ENCODE results near the gene FBXL7. TPM values are rescaled to one million over a fixed set of nuclear protein-coding genes. Genes with fewer than 3 reads are reported as not detected.

FBXL7 gene
- total and polyA plus RNA-seq, 2 donors (not counting 1 experiment from before 2014, with no cell fraction given) = not detected

GRCh38 chr5:15640116-15640515, 140.1 kb downstream of the FBXL7 start:
- CTCF ChIA-PET = no interaction called here
- Mint-ChIP-seq H3K27ac (no peak overlapping the region), H3K9me3 (ENCODE audit: insufficient read depth) (peaks cover 2% of the 10 kb centered on the region), H3K27me3 (no peaks in the 10 kb centered on the region), H3K4me1 (no peaks in the 10 kb centered on the region), H3K4me3 (no peak overlapping the region)
- H3K79me2 ChIP-seq (ENCODE audit: control insufficient read depth, insufficient read depth, low read length) = no peaks in the 10 kb centered on the region
- no peak overlapping the region for H3K4me2 ChIP-seq (replicated peaks; ENCODE audit: low read depth, low read length, poor library complexity, severe bottlenecking)
- no peak overlapping the region for H3K4me3 ChIP-seq (ENCODE audit: control extremely low read depth in 1 of 5, extremely low read depth in 1 of 5, insufficient read depth in 1 of 5, low read depth in 2 of 5, low read length in 4 of 5)
- no peak overlapping the region for H3K9ac ChIP-seq (ENCODE audit: low read length)
- H3K36me3 ChIP-seq (replicated peaks in 1 of 2; ENCODE audit: control extremely low read depth in 1 of 2, control insufficient read depth in 1 of 2, extremely low read depth in 1 of 2, insufficient read depth in 2 of 2, low read length in 1 of 2) = no peaks in the 10 kb centered on the region
- WGBS (ENCODE audit: insufficient coverage) = 100% methylated on average over 1 of the region's 5 CpGs
- POLR2A ChIA-PET = no interaction called here
- no peaks in the 10 kb centered on the region for H3K4me1 ChIP-seq (ENCODE audit: control insufficient read depth in 2 of 2, insufficient read depth in 2 of 2, low read length in 2 of 2)
- intact Hi-C loops (cut with micrococcal nuclease) = no loop called here
- no peak overlapping the region for H2AFZ ChIP-seq (ENCODE audit: insufficient read depth, low read depth, low read length, poor library complexity, severe bottlenecking)
- H3K9me3 ChIP-seq (ENCODE audit: control extremely low read depth in 1 of 3, control insufficient read depth in 2 of 3, insufficient read depth in 1 of 3, low read length in 2 of 3) = no peaks in the 10 kb centered on the region
- DNase-seq = no peak
- TF ChIP-seq CTCF (IDR thresholded peaks at IDR 0.05) = no peak
- no peak for TF ChIP-seq EZH2 (IDR thresholded peaks at IDR 0.05; ENCODE audit: borderline replicate concordance, insufficient read depth, low read depth, low read length, poor library complexity, severe bottlenecking)
- no peak for ATAC-seq (ENCODE audit: low read depth)
- no peaks in the 10 kb centered on the region for H3K27me3 ChIP-seq (replicated peaks in 1 of 4; ENCODE audit: control extremely low read depth in 1 of 4, control insufficient read depth in 3 of 4, insufficient read depth in 4 of 4, low read length in 3 of 4)
- no peak overlapping the region for H3K27ac ChIP-seq (ENCODE audit: low read length in 2 of 2)
- H4K20me1 ChIP-seq (ENCODE audit: control insufficient read depth, insufficient read depth, low read length, poor library complexity, severe bottlenecking) = no peaks in the 10 kb centered on the region

DNA sequence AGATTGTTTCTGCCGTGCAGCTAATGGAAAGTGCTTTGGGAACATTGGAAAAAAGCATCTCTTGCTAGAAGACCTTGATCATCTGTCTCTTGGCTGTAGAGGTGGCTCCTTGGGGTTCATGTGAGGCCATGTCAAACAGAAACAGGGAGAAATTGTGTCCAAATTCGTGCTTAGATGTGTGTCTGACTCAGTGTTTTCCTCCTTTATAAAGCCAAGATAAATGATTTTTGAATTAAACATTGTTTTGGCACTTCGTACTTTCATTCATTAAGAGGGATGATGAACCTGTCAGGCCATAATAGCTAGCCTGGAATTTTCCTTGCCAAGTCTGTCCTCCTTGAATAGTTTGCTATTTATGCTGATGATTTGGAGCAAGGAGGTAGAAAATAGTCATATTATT, 143.8 kb downstream of the FBXL7 start:
- 45% methylated on average over 1 of the region's 3 CpGs for WGBS (ENCODE audit: insufficient coverage)
- intact Hi-C loops (cut with micrococcal nuclease) = no loop called here
- DNase-seq (no peak), ATAC-seq (ENCODE audit: low read depth) (no peak)
- Mint-ChIP-seq H3K27ac (no peak overlapping the region), H3K27me3 (no peaks in the 10 kb centered on the region), H3K9me3 (ENCODE audit: insufficient read depth) (peaks cover 2% of the 10 kb centered on the region), H3K4me3 (no peak overlapping the region), H3K4me1 (no peaks in the 10 kb centered on the region)
- ChIA-PET CTCF (no interaction called here), POLR2A (no interaction called here)
- H3K4me3 ChIP-seq (ENCODE audit: control extremely low read depth in 1 of 5, extremely low read depth in 1 of 5, insufficient read depth in 1 of 5, low read depth in 2 of 5, low read length in 4 of 5) = no peak overlapping the region
- H3K79me2 ChIP-seq (ENCODE audit: control insufficient read depth, insufficient read depth, low read length) = no peaks in the 10 kb centered on the region
- no peak overlapping the region for H3K27ac ChIP-seq (ENCODE audit: low read length in 2 of 2)
- no peaks in the 10 kb centered on the region for H3K9me3 ChIP-seq (ENCODE audit: control extremely low read depth in 1 of 3, control insufficient read depth in 2 of 3, insufficient read depth in 1 of 3, low read length in 2 of 3)
- H3K27me3 ChIP-seq (replicated peaks in 1 of 4; ENCODE audit: control extremely low read depth in 1 of 4, control insufficient read depth in 3 of 4, insufficient read depth in 4 of 4, low read length in 3 of 4) = no peaks in the 10 kb centered on the region
- no peak for TF ChIP-seq CTCF (IDR thresholded peaks at IDR 0.05)
- no peak for TF ChIP-seq EZH2 (IDR thresholded peaks at IDR 0.05; ENCODE audit: borderline replicate concordance, insufficient read depth, low read depth, low read length, poor library complexity, severe bottlenecking)
- H3K4me2 ChIP-seq (replicated peaks; ENCODE audit: low read depth, low read length, poor library complexity, severe bottlenecking) = no peak overlapping the region
- H3K36me3 ChIP-seq (replicated peaks in 1 of 2; ENCODE audit: control extremely low read depth in 1 of 2, control insufficient read depth in 1 of 2, extremely low read depth in 1 of 2, insufficient read depth in 2 of 2, low read length in 1 of 2) = no peaks in the 10 kb centered on the region
- H2AFZ ChIP-seq (ENCODE audit: insufficient read depth, low read depth, low read length, poor library complexity, severe bottlenecking) = no peak overlapping the region
- no peak overlapping the region for H3K9ac ChIP-seq (ENCODE audit: low read length)
- no peaks in the 10 kb centered on the region for H4K20me1 ChIP-seq (ENCODE audit: control insufficient read depth, insufficient read depth, low read length, poor library complexity, severe bottlenecking)
- no peaks in the 10 kb centered on the region for H3K4me1 ChIP-seq (ENCODE audit: control insufficient read depth in 2 of 2, insufficient read depth in 2 of 2, low read length in 2 of 2)

All from B cell (primary cell).